ENCODE measurements around the gene CUX1. TPM values are rescaled to one million over a fixed set of nuclear protein-coding genes. Genes with fewer than 3 reads are reported as not detected.

Gene CUX1
- total and polyA plus RNA-seq, 2 of the 13 experiments (the other 11 are each of a cell fraction or from before 2014, with no cell fraction given) = 13.7 to 14.9 TPM

- Histone ChIP-seq H3K9ac (ENCODE audit: insufficient read depth, low read depth, low read length) (no peak overlapping the region), H3K4me1 (ENCODE audit: insufficient read depth, low read length) (peaks cover 21% of the 10 kb centered on the region), H3K4me2 (ENCODE audit: low read depth, low read length) (no peak overlapping the region), H3K4me3 (replicated peaks in 1 of 3; ENCODE audit: insufficient read depth in 1 of 3, low read depth in 2 of 3, low read length in 3 of 3) (no peak overlapping the region), H2AFZ (ENCODE audit: low read length) (no peak overlapping the region), H3K27ac (ENCODE audit: extremely low read length, insufficient read depth, low read length) (no peak overlapping the region), H3K27me3 (ENCODE audit: control insufficient read depth in 1 of 2, insufficient read depth in 2 of 2, low read length in 2 of 2) (no peaks in the 10 kb centered on the region; a peak in 3 of 5 replicates), H4K20me1 (ENCODE audit: insufficient read depth, low read length) (peaks cover 2% of the 10 kb centered on the region), H3K36me3 (replicated peaks in 1 of 2; ENCODE audit: control insufficient read depth in 1 of 2, insufficient read depth in 2 of 2, low read length in 2 of 2) (no peaks in the 10 kb centered on the region), H3K79me2 (ENCODE audit: insufficient read depth, low read length) (peaks cover 3% of the 10 kb centered on the region), H3K9me3 (ENCODE audit: low read length) (no peaks in the 10 kb centered on the region)
- in situ Hi-C loops (cut with HindIII; ENCODE audit: extremely low pct_ligation_motif_present, low pct_unique_long_range_greater_than_20kb) (loop anchor here (5.0 to 10.0 kb wide), 4 partner anchors 125 to 442 kb away; no protein-coding TSS in a partner anchor), intact Hi-C loops (cut with micrococcal nuclease; ENCODE audit: unreplicated experiment) (loop anchor here (5.0 kb wide), 2 partner anchors 210 to 270 kb away; no protein-coding TSS in a partner anchor)
- CTCF ChIA-PET (ENCODE audit: low intra/inter-chr PET ratio, low total read pairs) = no interaction called here
- DNase-seq (ENCODE audit: low spot score) (no peak), ATAC-seq (no peak), FAIRE-seq (no peak)
- 93% methylated on average over 1 of the region's 1 CpG for WGBS (ENCODE audit: low lambda C conversion rate)
- no peak for TF ChIP-seq EHMT2 (IDR thresholded peaks at IDR 0.05; ENCODE audit: borderline replicate concordance, low read depth, low read length)
- TF ChIP-seq PRDM10 (CRISPR knock-in tag; IDR thresholded peaks at IDR 0.05; ENCODE audit: low read depth) = no peak
- TF ChIP-seq ZNF878 (CRISPR knock-in tag; IDR thresholded peaks at IDR 0.05) = no peak
- no peak for TF ChIP-seq ZNF616 (CRISPR knock-in tag; IDR thresholded peaks at IDR 0.05; ENCODE audit: low read depth)
- TF ChIP-seq ZNF317 (CRISPR knock-in tag; IDR thresholded peaks at IDR 0.05) = no peak
- TF ChIP-seq PBX2 (CRISPR knock-in tag; IDR thresholded peaks at IDR 0.05) = no peak
- TF ChIP-seq ZNF33B (CRISPR knock-in tag; IDR thresholded peaks at IDR 0.05) = no peak
- TF ChIP-seq ZNF557 (CRISPR knock-in tag; IDR thresholded peaks at IDR 0.05) = no peak
- no peak for TF ChIP-seq ZNF431 (CRISPR knock-in tag; IDR thresholded peaks at IDR 0.05; ENCODE audit: borderline replicate concordance, low read depth)
- no peak for TF ChIP-seq ZNF747 (CRISPR knock-in tag; IDR thresholded peaks at IDR 0.05; ENCODE audit: borderline replicate concordance)
- TF ChIP-seq ZNF101 (CRISPR knock-in tag; IDR thresholded peaks at IDR 0.05; ENCODE audit: borderline replicate concordance, low read depth) = no peak
- no peak for TF ChIP-seq YEATS2 (CRISPR knock-in tag; IDR thresholded peaks at IDR 0.05; ENCODE audit: borderline replicate concordance)
- no peak for TF ChIP-seq HMGA1 (CRISPR knock-in tag; conservative IDR thresholded peaks at IDR 0.05)
- POLR2A ChIA-PET = no interaction called here
- BruUV-seq (replicated peaks) = no TSS peak
Measured at GRCh38 chr7:101812595-101812994, 4.8 kb upstream of the CUX1 start.
